ENCODE results near the gene PKD1. TPM values are rescaled to one million over a fixed set of nuclear protein-coding genes. Genes with fewer than 3 reads are reported as not detected.
"Not testable (repeated sequence)": the region's sequence is repeated elsewhere in the genome, so short reads cannot be mapped to it uniquely, and the experiment has no call there.

Gene PKD1
- total and polyA plus RNA-seq, 2 donors (not counting 1 experiment from before 2014, with no cell fraction given) = 100 to 116 TPM

DNA sequence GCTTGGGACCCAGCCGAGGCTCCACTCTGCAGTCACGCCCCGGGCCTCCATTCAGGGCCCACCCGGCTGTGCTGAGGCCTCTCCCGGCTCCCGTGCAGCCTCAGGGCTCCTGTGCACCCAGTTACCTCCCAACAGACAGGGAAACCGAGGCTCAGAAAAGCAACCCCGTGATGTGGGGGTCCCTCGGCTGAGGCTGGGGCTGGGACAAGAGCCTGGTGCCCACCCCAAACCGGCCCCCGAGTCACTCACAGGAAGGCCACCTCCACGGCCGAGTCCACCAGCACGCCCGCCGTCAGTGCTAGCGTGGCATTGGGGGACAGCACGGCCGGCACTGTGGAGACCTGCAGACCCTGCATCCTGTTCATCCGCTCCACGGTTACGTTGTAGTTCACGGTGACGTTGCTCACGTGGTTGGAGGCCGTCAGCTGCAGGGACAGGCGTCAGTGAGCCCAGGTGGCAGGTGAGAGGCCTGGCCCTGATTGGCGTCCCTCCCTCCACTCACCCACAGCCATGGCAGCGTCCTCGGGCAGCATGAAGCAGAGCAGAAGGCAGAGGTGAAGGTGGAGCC is 23.1 kb downstream of the PKD1 start:
- H3K4me2 ChIP-seq (replicated peaks; ENCODE audit: low read depth, low read length, poor library complexity, severe bottlenecking); POLR2A ChIA-PET; H3K27ac ChIP-seq (ENCODE audit: low read length in 2 of 2); H3K4me3 Mint-ChIP-seq; H3K36me3 ChIP-seq (replicated peaks in 1 of 2; ENCODE audit: control extremely low read depth in 1 of 2, control insufficient read depth in 1 of 2, extremely low read depth in 1 of 2, insufficient read depth in 2 of 2, low read length in 1 of 2); H3K4me1 Mint-ChIP-seq; H3K9me3 ChIP-seq (ENCODE audit: control extremely low read depth in 1 of 3, control insufficient read depth in 2 of 3, insufficient read depth in 1 of 3, low read length in 2 of 3); H3K4me1 ChIP-seq (ENCODE audit: control insufficient read depth in 2 of 2, insufficient read depth in 2 of 2, low read length in 2 of 2); H2AFZ ChIP-seq (ENCODE audit: insufficient read depth, low read depth, low read length, poor library complexity, severe bottlenecking); CTCF ChIA-PET; ATAC-seq (ENCODE audit: low read depth); H3K27me3 ChIP-seq (replicated peaks in 1 of 4; ENCODE audit: control extremely low read depth in 1 of 4, control insufficient read depth in 3 of 4, insufficient read depth in 4 of 4, low read length in 3 of 4); intact Hi-C loops (cut with micrococcal nuclease); H3K79me2 ChIP-seq (ENCODE audit: control insufficient read depth, insufficient read depth, low read length); H3K9me3 Mint-ChIP-seq (ENCODE audit: insufficient read depth); H3K27me3 Mint-ChIP-seq; H3K27ac Mint-ChIP-seq; H3K9ac ChIP-seq (ENCODE audit: low read length); H4K20me1 ChIP-seq (ENCODE audit: control insufficient read depth, insufficient read depth, low read length, poor library complexity, severe bottlenecking); DNase-seq; H3K4me3 ChIP-seq (ENCODE audit: control extremely low read depth in 1 of 5, extremely low read depth in 1 of 5, insufficient read depth in 1 of 5, low read depth in 2 of 5, low read length in 4 of 5): not testable (repeated sequence)
- 97% methylated on average over 19 of the region's 30 CpGs for WGBS (ENCODE audit: insufficient coverage)

DNA sequence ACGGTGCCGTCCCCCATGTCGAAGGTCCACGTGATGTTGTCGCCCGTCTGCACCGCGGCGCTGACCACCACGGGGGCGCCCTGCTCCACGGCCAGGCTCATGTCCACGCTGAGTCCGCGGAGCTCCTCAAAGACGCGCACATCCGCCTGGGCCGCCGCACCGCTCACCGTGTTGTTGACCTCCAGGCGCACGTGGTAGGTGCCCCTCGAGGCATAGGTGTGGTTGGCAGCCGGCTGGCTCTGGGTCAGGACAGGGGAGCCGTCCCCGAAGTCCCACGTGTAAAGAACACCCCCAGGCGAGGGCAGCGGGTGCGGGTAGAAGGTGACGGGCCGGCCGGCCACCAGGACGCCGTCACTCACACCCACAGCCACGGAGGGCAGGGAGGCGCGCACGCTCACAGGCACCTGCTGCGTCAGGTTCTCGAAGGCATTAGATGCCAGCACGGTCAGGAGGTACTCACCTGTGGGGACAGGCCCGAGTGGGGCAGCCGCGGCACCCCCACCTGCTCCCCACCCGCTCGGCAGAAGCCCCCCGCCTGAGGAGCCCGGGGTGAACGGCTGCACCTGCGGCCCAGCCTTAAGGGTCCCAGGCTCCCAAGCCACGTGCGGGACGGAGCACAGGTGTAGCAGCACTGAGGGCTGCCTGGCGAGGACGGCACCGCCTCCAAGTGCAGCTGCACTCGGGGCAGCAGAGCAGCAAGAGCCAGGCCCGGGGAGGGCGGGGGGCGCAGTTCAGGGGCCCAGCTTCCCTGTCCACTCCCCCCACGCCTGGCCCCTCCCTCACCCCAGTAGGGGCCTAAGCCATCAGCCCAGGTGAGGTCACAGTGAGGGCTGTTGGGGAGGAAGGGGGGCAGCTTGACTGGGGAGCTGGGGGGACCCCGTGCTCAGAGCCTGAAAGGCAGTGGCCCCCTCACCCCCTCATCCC is 24.0 kb downstream of the PKD1 start:
- H3K4me3 ChIP-seq (ENCODE audit: control extremely low read depth in 1 of 5, extremely low read depth in 1 of 5, insufficient read depth in 1 of 5, low read depth in 2 of 5, low read length in 4 of 5); H3K4me1 ChIP-seq (ENCODE audit: control insufficient read depth in 2 of 2, insufficient read depth in 2 of 2, low read length in 2 of 2); H3K27me3 Mint-ChIP-seq; H3K27ac Mint-ChIP-seq; CTCF ChIA-PET; POLR2A ChIA-PET; H3K9me3 ChIP-seq (ENCODE audit: control extremely low read depth in 1 of 3, control insufficient read depth in 2 of 3, insufficient read depth in 1 of 3, low read length in 2 of 3); H3K27ac ChIP-seq (ENCODE audit: low read length in 2 of 2); H3K9ac ChIP-seq (ENCODE audit: low read length); H3K36me3 ChIP-seq (replicated peaks in 1 of 2; ENCODE audit: control extremely low read depth in 1 of 2, control insufficient read depth in 1 of 2, extremely low read depth in 1 of 2, insufficient read depth in 2 of 2, low read length in 1 of 2); H3K9me3 Mint-ChIP-seq (ENCODE audit: insufficient read depth); H3K27me3 ChIP-seq (replicated peaks in 1 of 4; ENCODE audit: control extremely low read depth in 1 of 4, control insufficient read depth in 3 of 4, insufficient read depth in 4 of 4, low read length in 3 of 4); DNase-seq; intact Hi-C loops (cut with micrococcal nuclease); H3K79me2 ChIP-seq (ENCODE audit: control insufficient read depth, insufficient read depth, low read length); H4K20me1 ChIP-seq (ENCODE audit: control insufficient read depth, insufficient read depth, low read length, poor library complexity, severe bottlenecking); H3K4me3 Mint-ChIP-seq; H2AFZ ChIP-seq (ENCODE audit: insufficient read depth, low read depth, low read length, poor library complexity, severe bottlenecking); H3K4me2 ChIP-seq (replicated peaks; ENCODE audit: low read depth, low read length, poor library complexity, severe bottlenecking); ATAC-seq (ENCODE audit: low read depth); H3K4me1 Mint-ChIP-seq: not testable (repeated sequence)
- 99% methylated on average over 46 of the region's 65 CpGs for WGBS (ENCODE audit: insufficient coverage)

DNA sequence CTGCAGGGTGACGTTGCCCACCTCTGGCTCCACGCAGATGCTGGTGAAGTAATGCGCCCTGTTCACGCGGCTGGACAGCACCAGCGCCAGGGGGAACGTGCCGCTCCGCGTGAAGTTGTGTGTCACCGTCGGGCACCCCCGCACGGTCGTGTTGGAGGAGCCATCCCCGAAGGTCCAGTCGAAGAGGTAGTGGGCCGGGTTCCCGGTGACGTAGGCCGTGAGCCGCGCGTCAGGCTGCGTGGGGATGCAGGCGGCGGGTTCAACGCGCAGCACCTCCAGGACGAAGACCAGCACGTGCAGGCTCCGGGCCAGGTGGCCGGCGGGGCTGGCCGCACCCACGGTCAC is 24.7 kb downstream of the PKD1 start:
- H4K20me1 ChIP-seq (ENCODE audit: control insufficient read depth, insufficient read depth, low read length, poor library complexity, severe bottlenecking); H3K27me3 ChIP-seq (replicated peaks in 1 of 4; ENCODE audit: control extremely low read depth in 1 of 4, control insufficient read depth in 3 of 4, insufficient read depth in 4 of 4, low read length in 3 of 4); H3K9ac ChIP-seq (ENCODE audit: low read length); ATAC-seq (ENCODE audit: low read depth); CTCF ChIA-PET; H3K4me3 Mint-ChIP-seq; H3K9me3 ChIP-seq (ENCODE audit: control extremely low read depth in 1 of 3, control insufficient read depth in 2 of 3, insufficient read depth in 1 of 3, low read length in 2 of 3); H3K4me3 ChIP-seq (ENCODE audit: control extremely low read depth in 1 of 5, extremely low read depth in 1 of 5, insufficient read depth in 1 of 5, low read depth in 2 of 5, low read length in 4 of 5); H3K4me2 ChIP-seq (replicated peaks; ENCODE audit: low read depth, low read length, poor library complexity, severe bottlenecking); H3K36me3 ChIP-seq (replicated peaks in 1 of 2; ENCODE audit: control extremely low read depth in 1 of 2, control insufficient read depth in 1 of 2, extremely low read depth in 1 of 2, insufficient read depth in 2 of 2, low read length in 1 of 2); H3K27ac ChIP-seq (ENCODE audit: low read length in 2 of 2); DNase-seq; H3K27me3 Mint-ChIP-seq; H3K9me3 Mint-ChIP-seq (ENCODE audit: insufficient read depth); POLR2A ChIA-PET; H3K79me2 ChIP-seq (ENCODE audit: control insufficient read depth, insufficient read depth, low read length); intact Hi-C loops (cut with micrococcal nuclease); H3K4me1 Mint-ChIP-seq; H3K27ac Mint-ChIP-seq; H2AFZ ChIP-seq (ENCODE audit: insufficient read depth, low read depth, low read length, poor library complexity, severe bottlenecking); H3K4me1 ChIP-seq (ENCODE audit: control insufficient read depth in 2 of 2, insufficient read depth in 2 of 2, low read length in 2 of 2): not testable (repeated sequence)
- 98% methylated on average over 30 of the region's 36 CpGs for WGBS (ENCODE audit: insufficient coverage)

DNA sequence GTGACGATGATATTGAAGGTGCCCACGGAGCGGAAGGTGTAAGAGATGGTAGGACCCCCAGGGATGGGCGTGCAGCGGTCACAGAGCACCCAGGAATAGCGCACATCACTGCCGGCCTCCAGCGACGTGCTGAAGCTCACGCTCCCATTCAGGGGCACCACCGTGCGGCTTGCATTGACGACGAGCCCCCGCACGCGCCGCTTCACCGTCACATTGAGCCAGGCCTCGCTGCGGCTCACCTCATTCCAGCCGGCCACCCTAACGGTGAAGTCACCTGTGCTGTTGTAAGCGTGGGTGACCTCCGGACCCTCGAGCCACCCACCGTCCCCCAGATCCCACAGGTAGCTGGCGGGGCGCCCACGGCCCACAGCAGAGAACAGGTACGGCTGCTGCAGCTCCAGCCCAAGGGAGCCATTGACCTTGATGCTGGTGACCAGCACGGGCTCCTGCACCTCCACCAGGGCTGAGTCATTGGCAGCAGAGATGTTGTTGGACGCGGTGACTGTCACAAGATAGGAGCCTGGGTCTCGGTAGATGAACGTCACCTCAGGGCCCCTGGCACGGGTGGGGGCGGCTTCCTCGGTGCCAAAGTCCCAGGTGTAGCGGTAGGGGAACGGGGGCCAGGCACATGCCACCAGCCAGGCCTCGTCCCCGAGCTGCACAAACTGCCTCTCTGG is 25.2 kb downstream of the PKD1 start:
- DNase-seq; H3K4me2 ChIP-seq (replicated peaks; ENCODE audit: low read depth, low read length, poor library complexity, severe bottlenecking); H2AFZ ChIP-seq (ENCODE audit: insufficient read depth, low read depth, low read length, poor library complexity, severe bottlenecking); H3K9ac ChIP-seq (ENCODE audit: low read length); ATAC-seq (ENCODE audit: low read depth); H3K27ac ChIP-seq (ENCODE audit: low read length in 2 of 2); H3K4me3 Mint-ChIP-seq; H3K9me3 Mint-ChIP-seq (ENCODE audit: insufficient read depth); POLR2A ChIA-PET; H3K4me1 Mint-ChIP-seq; intact Hi-C loops (cut with micrococcal nuclease); H3K4me3 ChIP-seq (ENCODE audit: control extremely low read depth in 1 of 5, extremely low read depth in 1 of 5, insufficient read depth in 1 of 5, low read depth in 2 of 5, low read length in 4 of 5); H3K4me1 ChIP-seq (ENCODE audit: control insufficient read depth in 2 of 2, insufficient read depth in 2 of 2, low read length in 2 of 2); H3K27ac Mint-ChIP-seq; H3K27me3 ChIP-seq (replicated peaks in 1 of 4; ENCODE audit: control extremely low read depth in 1 of 4, control insufficient read depth in 3 of 4, insufficient read depth in 4 of 4, low read length in 3 of 4); H3K36me3 ChIP-seq (replicated peaks in 1 of 2; ENCODE audit: control extremely low read depth in 1 of 2, control insufficient read depth in 1 of 2, extremely low read depth in 1 of 2, insufficient read depth in 2 of 2, low read length in 1 of 2); H4K20me1 ChIP-seq (ENCODE audit: control insufficient read depth, insufficient read depth, low read length, poor library complexity, severe bottlenecking); CTCF ChIA-PET; H3K9me3 ChIP-seq (ENCODE audit: control extremely low read depth in 1 of 3, control insufficient read depth in 2 of 3, insufficient read depth in 1 of 3, low read length in 2 of 3); H3K27me3 Mint-ChIP-seq; H3K79me2 ChIP-seq (ENCODE audit: control insufficient read depth, insufficient read depth, low read length): not testable (repeated sequence)
- WGBS (ENCODE audit: insufficient coverage) = 99% methylated on average over 30 of the region's 43 CpGs

Data from B cell (primary cell).